Dorsolateral prefrontal cortex (tissue), 118 donors: ENCODE results near the gene SAMHD1. TPM values are rescaled to one million over a fixed set of nuclear protein-coding genes. Genes with fewer than 3 reads are reported as not detected.

Experiments
- total RNA-seq, 120 experiments: library from RNA; stranded (reverse); gene quantifications; one replicate each; pipeline versions ENCODE4 v1.2.3 to v1.2.4, GENCODE V29; 2022

Gene SAMHD1
- total RNA-seq, 120 experiments from 2014 or later = 27.8 to 103 (median 50.8) TPM

Other genes starting within 250 kb of the SAMHD1 start
- gene NDRG3, start 205.6 kb downstream of the SAMHD1 start, total RNA-seq = 100 to 1,000 TPM in 107 of 120 experiments, 10 to 100 TPM in 13; 75.7 to 191 (median 144) TPM
- 10 to 100 TPM in 38 of 120 experiments, 1 to 10 TPM in 82; 4.1 to 15.2 (median 8.6) TPM for gene DSN1, start 177.9 kb downstream of the SAMHD1 start, total RNA-seq
- gene TLDC2, start 75.6 kb downstream of the SAMHD1 start, total RNA-seq = under 1 TPM in 4 of 120 experiments, not detected in 116; 0.32 to 0.57 (median 0.38) TPM
- 10 to 100 TPM in 17 of 120 experiments, 1 to 10 TPM in 103; 3.8 to 16.4 (median 7.5) TPM for gene RBL1, start 144.3 kb upstream of the SAMHD1 start, total RNA-seq
- 10 to 100 TPM; 51.0 to 98.1 (median 63.8) TPM for gene RPN2, start 227.6 kb upstream of the SAMHD1 start, total RNA-seq
- 10 to 100 TPM in 86 of 120 experiments, 1 to 10 TPM in 34; 4.9 to 20.6 (median 11.6) TPM for gene MROH8, start 227.8 kb upstream of the SAMHD1 start, total RNA-seq